IPS-NIHi7 (cell line): ENCODE measurements around the gene GALK1.
A peak's percentile ranks its signal among the peaks of the same experiment; 100 is the strongest.

Source experiments
- DNase-seq: peaks from one replicate; pipeline ENCODE4 v3.0.0; 2012; ENCODE audit warnings: mixed read lengths; ENCODE audit errors: extremely low spot score

Gene GALK1

DNA sequence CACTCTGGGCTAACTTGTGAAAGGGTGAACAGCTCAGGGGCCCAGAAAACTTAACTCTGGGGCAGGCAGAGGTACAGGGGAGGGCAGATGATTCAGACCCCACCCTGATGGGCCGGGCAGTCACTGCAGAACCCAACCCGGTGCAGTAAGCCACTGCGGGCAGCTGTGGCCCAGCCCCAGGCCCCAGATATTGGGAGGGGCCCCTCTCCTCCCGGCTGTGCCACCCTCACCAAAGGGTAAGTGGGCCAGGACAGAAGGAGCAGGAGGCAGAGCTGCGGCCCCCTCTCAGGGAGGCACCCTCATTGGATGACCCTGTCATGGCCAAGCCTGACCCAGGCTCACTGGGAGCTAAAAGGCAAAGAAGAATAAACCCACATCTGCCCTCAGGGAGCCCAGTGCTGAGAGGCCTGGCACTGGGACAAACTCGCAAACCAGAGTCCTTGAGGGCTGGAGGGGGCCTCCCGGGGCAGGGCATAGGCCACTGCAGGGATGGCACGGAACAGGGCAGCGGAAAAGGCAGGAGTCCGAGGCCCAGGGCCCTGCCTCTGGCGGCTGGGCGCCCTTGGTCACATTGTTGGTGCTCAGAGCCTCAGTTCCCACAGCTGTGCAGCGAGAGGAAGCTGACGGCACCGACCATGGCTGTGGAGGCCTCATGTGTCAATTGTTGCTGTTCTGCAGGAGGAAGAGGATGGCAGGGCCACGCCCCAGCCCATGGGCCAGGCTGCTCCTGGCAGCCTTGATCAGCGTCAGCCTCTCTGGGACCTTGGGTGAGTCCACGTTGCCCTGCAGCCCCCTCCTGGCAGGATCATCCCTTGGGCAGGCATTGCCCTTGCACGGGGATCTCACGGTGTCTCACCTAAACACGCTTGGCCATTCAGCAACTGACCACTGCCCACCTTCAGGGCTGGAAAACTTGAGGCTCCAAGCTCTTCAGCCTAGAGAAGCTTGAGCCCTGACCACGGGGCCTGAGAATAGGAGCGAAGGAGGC is 40.7 kb downstream of the GALK1 start:
- no peak for DNase-seq

DNA sequence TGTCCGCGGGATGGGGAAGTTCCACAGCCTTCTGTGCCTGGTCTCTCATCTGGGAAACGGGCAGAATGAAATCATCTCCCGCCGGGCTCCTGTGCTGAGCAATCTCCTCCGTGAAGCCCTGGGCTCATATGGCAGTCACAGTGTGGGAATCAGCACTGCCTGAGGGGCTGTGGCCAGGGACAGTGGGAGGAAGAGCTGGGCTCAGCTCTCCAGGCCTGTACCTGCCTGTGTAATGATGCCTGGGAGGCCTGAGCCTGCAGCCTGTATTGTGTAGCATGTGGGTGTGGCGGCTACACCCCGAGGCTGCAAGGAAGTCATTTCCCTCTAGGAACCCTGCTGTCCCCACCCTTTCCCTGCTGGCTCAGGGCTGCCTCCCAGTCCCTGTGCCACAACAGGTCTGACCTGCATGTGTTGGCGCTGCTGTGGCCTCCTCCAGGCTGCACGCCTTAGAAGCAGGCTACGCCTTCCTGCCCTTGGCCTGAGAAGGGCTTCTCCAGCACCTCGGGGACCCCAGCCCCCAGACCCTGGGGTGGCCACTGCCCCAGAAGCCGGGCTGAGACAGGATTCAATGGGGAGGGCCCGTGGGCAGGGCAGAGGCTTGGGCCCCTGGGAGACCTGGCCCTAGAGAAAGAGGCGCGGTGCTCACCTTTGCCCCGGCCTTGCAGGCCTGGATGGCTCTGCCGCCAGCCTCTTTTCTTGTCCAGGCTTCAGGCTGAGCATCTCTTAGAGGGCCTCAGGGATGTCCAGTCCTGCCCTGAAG is 41.6 kb downstream of the GALK1 start:
- DNase-seq: no peak

DNA sequence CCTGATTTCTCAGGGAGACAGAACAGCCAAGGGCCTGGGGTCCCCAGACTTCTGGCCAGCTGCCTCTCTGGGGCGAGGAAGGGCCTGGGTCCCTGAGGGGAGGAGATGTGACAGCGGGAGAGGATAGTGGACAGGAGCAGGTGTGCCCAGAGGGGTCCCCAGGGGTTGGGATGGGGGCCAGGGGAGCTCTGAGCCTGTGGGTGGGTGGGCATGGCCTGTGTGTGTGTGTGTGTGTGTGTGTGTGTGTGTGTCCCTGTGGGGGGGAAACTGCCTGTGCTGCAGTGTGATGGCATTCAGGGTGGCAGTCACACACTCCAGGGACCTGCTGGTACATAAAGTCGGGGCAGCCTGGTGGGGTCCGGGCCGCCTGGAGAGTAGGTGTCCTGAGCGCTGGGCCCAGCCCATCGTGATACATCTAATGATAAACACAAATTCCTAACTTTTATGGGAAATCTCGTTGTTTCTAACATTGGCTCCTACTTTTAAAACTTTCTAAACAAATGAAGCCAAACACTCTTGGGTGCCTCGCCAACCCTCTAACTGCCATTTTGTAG is 42.4 kb downstream of the GALK1 start:
- DNase-seq: no peak

DNA sequence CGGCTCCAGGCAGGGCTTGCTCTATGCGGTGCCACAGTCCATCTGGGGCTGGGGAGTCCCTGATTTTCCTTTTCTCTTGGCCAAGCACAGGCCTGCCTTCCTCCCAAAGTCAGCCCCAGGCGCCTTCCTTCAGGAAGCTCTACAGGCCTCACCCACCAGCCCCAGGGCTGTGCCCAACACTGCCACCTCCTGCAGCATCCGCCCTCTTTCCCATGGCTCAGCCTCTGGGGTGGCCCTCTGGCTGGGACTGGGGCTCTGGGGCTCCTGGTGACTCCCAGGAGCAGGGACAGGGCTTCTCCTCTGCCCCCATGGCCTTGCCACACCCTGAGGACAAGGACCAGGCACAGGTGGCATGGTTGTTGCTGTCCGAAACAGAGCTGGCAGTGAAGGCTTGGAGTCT is 42.9 kb downstream of the GALK1 start:
- no peak for DNase-seq

DNA sequence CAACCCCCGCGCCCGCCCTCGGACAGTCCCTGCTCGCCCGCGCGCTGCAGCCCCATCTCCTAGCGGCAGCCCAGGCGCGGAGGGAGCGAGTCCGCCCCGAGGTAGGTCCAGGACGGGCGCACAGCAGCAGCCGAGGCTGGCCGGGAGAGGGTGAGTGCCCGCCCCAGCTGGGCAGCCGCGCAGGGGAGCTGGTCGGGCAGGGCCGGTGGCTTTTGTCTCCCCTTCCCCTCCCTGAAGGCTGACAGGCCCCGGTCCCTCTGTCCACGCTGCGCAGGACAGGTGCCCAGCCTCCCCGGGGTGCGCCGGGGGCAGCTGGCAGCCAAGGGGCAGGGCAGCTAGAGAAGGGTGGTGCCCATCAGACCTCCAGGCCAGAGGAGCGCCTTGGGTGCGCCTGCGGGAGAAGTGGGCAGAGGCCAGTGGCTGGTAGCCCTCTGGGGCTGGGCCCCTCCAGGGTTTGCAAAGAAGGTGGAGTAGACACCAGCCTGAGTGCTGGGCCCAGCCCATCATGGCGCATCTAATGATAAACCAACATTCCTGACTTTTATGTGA is 43.5 kb downstream of the GALK1 start:
- no peak for DNase-seq

DNA sequence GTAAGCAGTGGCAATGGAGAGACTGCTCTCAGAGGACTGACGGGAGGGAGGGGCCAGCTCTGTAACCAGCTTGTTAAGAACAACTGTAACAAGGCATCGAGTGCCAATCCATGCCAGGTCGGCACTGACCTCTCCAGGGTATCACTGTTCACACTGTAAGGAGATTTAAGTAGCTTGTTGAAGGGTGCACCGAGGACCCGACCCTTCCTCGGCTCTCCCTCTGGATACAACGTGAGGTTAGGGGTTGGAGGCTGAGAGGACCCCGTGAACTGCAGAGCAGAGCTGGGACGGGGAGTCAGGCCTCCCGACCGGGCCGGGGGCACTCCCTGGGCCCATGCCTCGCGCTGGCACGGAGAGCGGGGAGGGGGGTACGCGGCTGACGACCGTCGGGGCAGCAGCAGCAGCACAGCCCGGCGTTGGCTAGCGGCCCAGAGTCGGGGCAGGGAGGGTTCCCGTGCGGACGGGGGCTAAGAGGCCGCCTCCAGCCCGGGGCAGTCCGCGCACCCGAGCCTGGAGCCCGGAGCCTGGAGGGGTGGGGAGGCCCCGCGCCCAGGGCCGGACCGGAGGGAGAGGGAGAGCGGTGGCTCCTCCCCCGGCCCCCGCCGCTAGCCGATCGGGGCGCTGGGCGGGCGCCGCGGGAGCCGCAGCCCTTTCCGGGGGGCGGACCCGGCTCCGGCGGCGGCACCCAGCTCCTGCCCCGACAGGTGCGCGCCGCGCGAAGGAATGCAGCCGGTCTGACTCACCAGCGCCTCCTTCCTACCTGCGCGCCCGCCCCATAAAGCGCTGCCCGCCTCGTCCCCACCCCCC is 44.1 kb downstream of the GALK1 start, which contains the start of gene ITGB4:
Gene ITGB4 (plus strand): TSS at position 804 of the 807 bp plus-strand sequence. CDS start 3,245 bp downstream, outside the sequence.
- peak; percentile 93 for DNase-seq

DNA sequence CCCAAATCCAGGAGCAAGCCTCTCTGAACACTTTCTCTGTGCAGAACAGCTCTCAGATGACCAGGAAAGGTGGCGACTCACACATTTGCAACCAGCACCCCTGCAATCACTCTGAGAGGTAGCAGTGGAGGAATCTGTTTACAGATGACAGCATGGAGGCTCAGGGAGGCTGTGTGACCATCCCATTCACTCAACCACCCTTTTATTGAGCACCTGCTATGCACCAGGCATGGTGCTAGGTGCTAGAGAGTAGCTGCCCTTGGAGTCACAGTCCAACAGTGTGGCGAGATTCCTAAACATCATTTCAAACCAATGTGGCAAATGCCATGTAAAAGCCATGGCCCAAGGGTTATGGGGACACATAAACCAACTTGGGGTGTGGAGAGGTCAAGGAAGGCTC is 45.3 kb downstream of the GALK1 start:
- no peak for DNase-seq

DNA sequence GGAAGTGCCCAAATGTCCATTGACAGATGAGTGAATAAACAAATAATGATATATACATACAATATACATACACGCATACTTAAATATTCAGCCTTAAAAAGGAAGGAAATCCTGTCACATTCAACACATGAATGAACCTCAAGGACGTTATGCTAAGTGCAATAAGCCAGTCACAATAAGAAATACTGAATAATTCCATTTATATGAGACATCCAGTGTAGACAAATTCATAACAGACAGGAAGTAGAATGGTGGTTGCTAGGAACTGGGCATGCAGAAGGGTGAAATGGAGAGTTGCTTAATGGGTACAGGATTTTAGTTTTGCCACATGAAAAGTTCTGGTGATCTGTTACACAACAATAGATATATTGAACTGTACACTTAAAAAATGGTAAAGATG is 52.5 kb downstream of the GALK1 start:
- DNase-seq: no peak
